HL-60 (cell line): ENCODE measurements around the gene SMURF1.

ENCODE experiments used
- CTCF ChIP-seq: IDR thresholded peaks from one replicate; pipeline ENCODE4 v1.5.1; 2011; ENCODE audit warnings: low read length, control low read depth, inconsistent platforms; ENCODE audit not compliant: insufficient read depth
- GABPA ChIP-seq: IDR thresholded peaks from 2 replicates; pipeline ENCODE4 v1.6.1; 2012; ENCODE audit warnings: low read depth
- REST ChIP-seq: IDR thresholded peaks from 2 replicates; pipeline ENCODE4 v1.6.1; 2012; ENCODE audit warnings: low read depth; ENCODE audit not compliant: insufficient replicate concordance

GRCh38 chr7:99098824-99099498 is 44.9 kb downstream of the SMURF1 start:
- no peak for TF ChIP-seq CTCF
- no peak for TF ChIP-seq GABPA
- TF ChIP-seq REST, result no peak
